ENCODE data around the gene GBP1. TPM values are rescaled to one million over a fixed set of nuclear protein-coding genes. Genes with fewer than 3 reads are reported as not detected.

Gene GBP1
- total and polyA plus RNA-seq, 2 of the 4 experiments (the other 2 are of a cell fraction) = 39.3 to 118 TPM

- Histone ChIP-seq H3K9me1 (ENCODE audit: insufficient read depth, low read length) (no peaks in the 10 kb centered on the region), H3K14ac (replicated peaks; ENCODE audit: low read depth, low read length) (no peak overlapping the region), H3K23ac (ENCODE audit: low read depth, low read length) (no peak overlapping the region), H3K56ac (ENCODE audit: extremely low read depth, insufficient read depth, low read length) (no peak overlapping the region), H3K9me3 (ENCODE audit: control insufficient read depth, insufficient read depth, low read length) (no peaks in the 10 kb centered on the region), H3K36me3 (ENCODE audit: control insufficient read depth, insufficient read depth, low read length) (peaks cover 7% of the 10 kb centered on the region), H2AK5ac (ENCODE audit: low read depth, low read length) (no peak overlapping the region), H2AK9ac (replicated peaks; ENCODE audit: low read depth, low read length, poor library complexity) (no peak overlapping the region), H4K5ac (ENCODE audit: low read depth, low read length) (no peak overlapping the region), H3K4me2 (ENCODE audit: low read depth, low read length) (no peak overlapping the region), H4K91ac (ENCODE audit: insufficient read depth, low read depth, low read length) (no peak overlapping the region), H3K4me1 (ENCODE audit: control insufficient read depth, insufficient read depth, low read length) (no peaks in the 10 kb centered on the region), H2BK120ac (ENCODE audit: low read depth, low read length) (no peak overlapping the region), H2AFZ (replicated peaks; ENCODE audit: low read length, poor library complexity) (no peak overlapping the region), H4K20me1 (ENCODE audit: insufficient read depth, low read length) (no peaks in the 10 kb centered on the region), H3K9ac (ENCODE audit: low read depth, low read length) (no peak overlapping the region), H4K8ac (ENCODE audit: low read depth in 2 of 2, low read length in 2 of 2) (no peak overlapping the region), H3K79me1 (ENCODE audit: low read depth in 1 of 2, low read length in 2 of 2) (no peaks in the 10 kb centered on the region), H3K4ac (ENCODE audit: low read depth, low read length) (no peak overlapping the region), H3K27ac (ENCODE audit: insufficient read depth, low read length) (no peak overlapping the region), H3K4me3 (ENCODE audit: insufficient read depth, low read depth, low read length) (no peak overlapping the region), H2BK15ac (ENCODE audit: low read depth, low read length) (no peak overlapping the region), H3K18ac (ENCODE audit: low read depth, low read length) (no peak overlapping the region), H2BK20ac (ENCODE audit: low read depth, low read length) (no peak overlapping the region), H2BK5ac (ENCODE audit: low read depth, low read length, poor library complexity, severe bottlenecking) (no peak overlapping the region), H3K27me3 (ENCODE audit: control insufficient read depth, insufficient read depth, low read length) (no peaks in the 10 kb centered on the region)
- TF ChIP-seq FOS (IDR thresholded peaks at IDR 0.05; ENCODE audit: low read depth, low read length) (no peak), RFX5 (IDR thresholded peaks at IDR 0.05; ENCODE audit: low read depth, low read length) (no peak), MAZ (IDR thresholded peaks at IDR 0.05; ENCODE audit: borderline replicate concordance, low read depth, low read length) (no peak), BHLHE40 (IDR thresholded peaks at IDR 0.05; ENCODE audit: low read depth, low read length) (no peak), MAFK (IDR thresholded peaks at IDR 0.05; ENCODE audit: low read depth, low read length) (no peak), CEBPB (IDR thresholded peaks at IDR 0.05; ENCODE audit: low read depth, low read length) (no peak), SMC3 (IDR thresholded peaks at IDR 0.05; ENCODE audit: low read depth, low read length) (no peak), RCOR1 (IDR thresholded peaks at IDR 0.05; ENCODE audit: insufficient replicate concordance, low read length) (no peak), ELK1 (IDR thresholded peaks at IDR 0.05; ENCODE audit: borderline replicate concordance, low read depth, low read length) (no peak), MXI1 (IDR thresholded peaks at IDR 0.05; ENCODE audit: borderline replicate concordance, low read depth, low read length) (no peak), NFE2L2 (IDR thresholded peaks at IDR 0.05; ENCODE audit: low read depth, low read length) (no peak), USF2 (IDR thresholded peaks at IDR 0.05; ENCODE audit: low read depth, low read length) (no peak), POLR2A (IDR thresholded peaks at IDR 0.05; ENCODE audit: low read depth, low read length) (no peak), RAD21 (IDR thresholded peaks at IDR 0.05; ENCODE audit: low read length) (no peak), CHD1 (IDR thresholded peaks at IDR 0.05; ENCODE audit: low read depth, low read length) (no peak)
- TF ChIP-seq, protein P1, sequence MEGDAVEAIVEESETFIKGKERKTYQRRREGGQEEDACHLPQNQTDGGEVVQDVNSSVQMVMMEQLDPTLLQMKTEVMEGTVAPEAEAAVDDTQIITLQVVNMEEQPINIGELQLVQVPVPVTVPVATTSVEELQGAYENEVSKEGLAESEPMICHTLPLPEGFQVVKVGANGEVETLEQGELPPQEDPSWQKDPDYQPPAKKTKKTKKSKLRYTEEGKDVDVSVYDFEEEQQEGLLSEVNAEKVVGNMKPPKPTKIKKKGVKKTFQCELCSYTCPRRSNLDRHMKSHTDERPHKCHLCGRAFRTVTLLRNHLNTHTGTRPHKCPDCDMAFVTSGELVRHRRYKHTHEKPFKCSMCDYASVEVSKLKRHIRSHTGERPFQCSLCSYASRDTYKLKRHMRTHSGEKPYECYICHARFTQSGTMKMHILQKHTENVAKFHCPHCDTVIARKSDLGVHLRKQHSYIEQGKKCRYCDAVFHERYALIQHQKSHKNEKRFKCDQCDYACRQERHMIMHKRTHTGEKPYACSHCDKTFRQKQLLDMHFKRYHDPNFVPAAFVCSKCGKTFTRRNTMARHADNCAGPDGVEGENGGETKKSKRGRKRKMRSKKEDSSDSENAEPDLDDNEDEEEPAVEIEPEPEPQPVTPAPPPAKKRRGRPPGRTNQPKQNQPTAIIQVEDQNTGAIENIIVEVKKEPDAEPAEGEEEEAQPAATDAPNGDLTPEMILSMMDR (conservative IDR thresholded peaks at IDR 0.05; ENCODE audit: low read depth, low read length) = no peak
- in situ Hi-C loops (cut with MboI; ENCODE audit: low sequenced_read_pairs) = no loop called here
- DNase-seq (no peak), ATAC-seq (ENCODE audit: low read depth) (no peak)
- intact Hi-C loops (cut with micrococcal nuclease) = no loop called here
- dilution Hi-C loops (cut with HindIII; ENCODE audit: low sequenced_read_pairs, unreplicated experiment) = no loop called here
- ChIA-PET POLR2A (ENCODE audit: unreplicated experiment) (no interaction called here), CTCF (interaction anchor here (0.6 kb wide), 1 partner anchor 146 kb away, joined by 4 read pairs; no protein-coding TSS in a partner anchor)
- WGBS, 2 experiments (ENCODE audit: extremely low coverage in 2 of 2, insufficient read length in 1 of 2) = 83% methylated on average over 1 of the region's 2 CpGs; no CpG with 5 or more reads in 1 of the 2 experiments
- BruUV-seq (replicated peaks) = no TSS peak
Observed at GRCh38 chr1:89104147-89104546, 39.1 kb upstream of the GBP1 start.

Data from IMR-90 (cell line).